SH-SY5Y (cell line): ENCODE data around the gene STXBP3.

ENCODE experiments used
- GATA2 ChIP-seq: IDR thresholded peaks from 2 replicates; pipeline ENCODE4 v1.6.1; 2011; ENCODE audit warnings: mild to moderate bottlenecking, low read depth, low read length
- GATA3 ChIP-seq: IDR thresholded peaks from 2 replicates; pipeline ENCODE4 v1.6.1; 2011; ENCODE audit warnings: low read depth, mild to moderate bottlenecking, low read length, moderate library complexity

STXBP3 gene

GRCh38 chr1:108719656-108720435, 26.6 kb upstream of the STXBP3 start:
- TF ChIP-seq GATA3, result no peak
- TF ChIP-seq GATA2, result no peak

GRCh38 chr1:108722292-108722691, 24.2 kb upstream of the STXBP3 start:
- TF ChIP-seq GATA3, result no peak
- no peak for TF ChIP-seq GATA2

- TF ChIP-seq GATA2 (no peak), GATA3 (no peak)
Observed at GRCh38 chr1:108725906-108726305, 20.6 kb upstream of the STXBP3 start.

GRCh38 chr1:108728327-108728923, 18.0 kb upstream of the STXBP3 start:
- TF ChIP-seq GATA2 (no peak), GATA3 (no peak)

GRCh38 chr1:108729481-108729880, 17.0 kb upstream of the STXBP3 start:
- TF ChIP-seq GATA3, result no peak
- TF ChIP-seq GATA2, result no peak

GRCh38 chr1:108732398-108732797, 14.1 kb upstream of the STXBP3 start:
- TF ChIP-seq GATA3, result no peak
- TF ChIP-seq GATA2, result no peak

- TF ChIP-seq GATA2 (no peak), GATA3 (no peak)
Observed at GRCh38 chr1:108734171-108734865, 12.2 kb upstream of the STXBP3 start.

DNA sequence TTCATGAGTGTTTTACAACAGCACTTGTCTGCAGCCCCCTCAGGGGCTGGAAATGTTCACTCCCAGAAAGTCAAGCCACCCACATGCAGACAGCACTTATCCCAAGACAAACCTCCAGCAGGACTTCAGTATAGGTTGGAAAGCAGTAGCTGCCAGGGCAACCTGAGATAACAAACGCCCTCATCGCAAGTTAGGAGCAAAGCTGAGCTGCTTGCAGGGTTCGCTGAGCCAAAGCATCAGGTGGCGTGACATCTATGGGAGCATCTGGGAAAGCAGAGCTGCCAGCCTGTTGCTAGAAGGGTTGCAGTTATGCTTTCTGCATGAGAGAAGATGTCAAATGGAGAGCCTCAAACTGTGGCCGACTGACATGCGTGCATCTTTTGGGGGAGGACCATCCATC, 4.2 kb upstream of the STXBP3 start:
- no peak for TF ChIP-seq GATA3
- TF ChIP-seq GATA2, result no peak

- TF ChIP-seq GATA2 (no peak), GATA3 (no peak)
Observed at GRCh38 chr1:108745980-108746381, 493 bp upstream of the STXBP3 start.

- TF ChIP-seq GATA3 (no peak), GATA2 (no peak)
Observed at GRCh38 chr1:108747171-108747850, 837 bp downstream of the STXBP3 start.

- TF ChIP-seq GATA3 (no peak), GATA2 (no peak)
Observed at GRCh38 chr1:108747898-108748297, 1.4 kb downstream of the STXBP3 start.

- TF ChIP-seq GATA2 (no peak), GATA3 (no peak)
Observed at GRCh38 chr1:108749081-108749480, 2.6 kb downstream of the STXBP3 start.

- no peak for TF ChIP-seq GATA3
- TF ChIP-seq GATA2, result no peak
Observed at GRCh38 chr1:108750476-108751181, 4.2 kb downstream of the STXBP3 start.

DNA sequence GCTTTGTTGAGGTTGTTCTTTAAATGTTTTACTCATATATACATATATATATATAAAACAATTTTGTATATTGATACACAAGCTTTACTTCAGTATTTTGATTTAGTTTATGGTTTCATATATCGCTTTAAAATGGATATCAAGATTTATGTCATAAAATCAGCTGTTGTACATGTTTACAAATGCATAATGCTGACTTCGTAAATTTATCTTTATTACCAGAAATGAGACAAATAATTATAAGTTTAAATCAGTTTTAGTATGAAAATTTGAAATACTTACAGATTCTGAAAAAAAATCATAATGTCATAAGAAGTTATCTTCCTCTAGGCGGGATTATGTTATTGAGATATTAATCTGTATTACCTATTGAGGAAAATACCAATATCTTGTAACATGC, 6.9 kb downstream of the STXBP3 start:
- TF ChIP-seq GATA3 (no peak), GATA2 (no peak)
